Measurements from ENCODE around the gene RNU7-1. TPM values are rescaled to one million over a fixed set of nuclear protein-coding genes. Genes with fewer than 3 reads are reported as not detected.

RNU7-1 gene
- total RNA-seq, 1 experiment from 2014 or later = not detected

GRCh38 chr12:6967651-6968100 lies 24.1 kb downstream of the RNU7-1 start (continued):
- TF ChIP-seq MAX (CRISPR knock-in tag; IDR thresholded peaks at IDR 0.05) (no peak), ZNF263 (CRISPR knock-in tag; IDR thresholded peaks at IDR 0.05; ENCODE audit: low read depth) (no peak), TEAD4 (CRISPR knock-in tag; IDR thresholded peaks at IDR 0.05) (no peak), TP53 (CRISPR knock-in tag; IDR thresholded peaks at IDR 0.05) (no peak), ESRRA (CRISPR knock-in tag; IDR thresholded peaks at IDR 0.05; ENCODE audit: borderline replicate concordance) (no peak), ZNF396 (CRISPR knock-in tag; IDR thresholded peaks at IDR 0.05; ENCODE audit: borderline replicate concordance) (no peak)
- TF ChIP-seq, protein P1, sequence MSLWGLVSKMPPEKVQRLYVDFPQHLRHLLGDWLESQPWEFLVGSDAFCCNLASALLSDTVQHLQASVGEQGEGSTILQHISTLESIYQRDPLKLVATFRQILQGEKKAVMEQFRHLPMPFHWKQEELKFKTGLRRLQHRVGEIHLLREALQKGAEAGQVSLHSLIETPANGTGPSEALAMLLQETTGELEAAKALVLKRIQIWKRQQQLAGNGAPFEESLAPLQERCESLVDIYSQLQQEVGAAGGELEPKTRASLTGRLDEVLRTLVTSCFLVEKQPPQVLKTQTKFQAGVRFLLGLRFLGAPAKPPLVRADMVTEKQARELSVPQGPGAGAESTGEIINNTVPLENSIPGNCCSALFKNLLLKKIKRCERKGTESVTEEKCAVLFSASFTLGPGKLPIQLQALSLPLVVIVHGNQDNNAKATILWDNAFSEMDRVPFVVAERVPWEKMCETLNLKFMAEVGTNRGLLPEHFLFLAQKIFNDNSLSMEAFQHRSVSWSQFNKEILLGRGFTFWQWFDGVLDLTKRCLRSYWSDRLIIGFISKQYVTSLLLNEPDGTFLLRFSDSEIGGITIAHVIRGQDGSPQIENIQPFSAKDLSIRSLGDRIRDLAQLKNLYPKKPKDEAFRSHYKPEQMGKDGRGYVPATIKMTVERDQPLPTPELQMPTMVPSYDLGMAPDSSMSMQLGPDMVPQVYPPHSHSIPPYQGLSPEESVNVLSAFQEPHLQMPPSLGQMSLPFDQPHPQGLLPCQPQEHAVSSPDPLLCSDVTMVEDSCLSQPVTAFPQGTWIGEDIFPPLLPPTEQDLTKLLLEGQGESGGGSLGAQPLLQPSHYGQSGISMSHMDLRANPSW (CRISPR knock-in tag; conservative IDR thresholded peaks at IDR 0.05; ENCODE audit: low read depth) = no peak

- TF ChIP-seq FOXK1 (CRISPR knock-in tag; IDR thresholded peaks at IDR 0.05) (no peak), TCF7 (CRISPR knock-in tag; IDR thresholded peaks at IDR 0.05; ENCODE audit: low read depth) (no peak), MAX (CRISPR knock-in tag; IDR thresholded peaks at IDR 0.05) (no peak)
- TF ChIP-seq, protein P2, sequence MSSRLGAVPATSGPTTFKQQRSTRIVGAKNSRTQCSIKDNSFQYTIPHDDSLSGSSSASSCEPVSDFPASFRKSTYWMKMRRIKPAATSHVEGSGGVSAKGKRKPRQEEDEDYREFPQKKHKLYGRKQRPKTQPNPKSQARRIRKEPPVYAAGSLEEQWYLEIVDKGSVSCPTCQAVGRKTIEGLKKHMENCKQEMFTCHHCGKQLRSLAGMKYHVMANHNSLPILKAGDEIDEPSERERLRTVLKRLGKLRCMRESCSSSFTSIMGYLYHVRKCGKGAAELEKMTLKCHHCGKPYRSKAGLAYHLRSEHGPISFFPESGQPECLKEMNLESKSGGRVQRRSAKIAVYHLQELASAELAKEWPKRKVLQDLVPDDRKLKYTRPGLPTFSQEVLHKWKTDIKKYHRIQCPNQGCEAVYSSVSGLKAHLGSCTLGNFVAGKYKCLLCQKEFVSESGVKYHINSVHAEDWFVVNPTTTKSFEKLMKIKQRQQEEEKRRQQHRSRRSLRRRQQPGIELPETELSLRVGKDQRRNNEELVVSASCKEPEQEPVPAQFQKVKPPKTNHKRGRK (CRISPR knock-in tag; IDR thresholded peaks at IDR 0.05; ENCODE audit: borderline replicate concordance) = no peak
- CTCF ChIA-PET = interaction anchor here (0.6 kb wide), 1 partner anchor 176 kb away, joined by 3 read pairs; no protein-coding TSS in a partner anchor
- no peaks in the 10 kb centered on the region for H3K27me3 Mint-ChIP-seq (ENCODE audit: low read depth)
- peaks cover 45% of the 10 kb centered on the region for H3K4me1 Mint-ChIP-seq
- H3K9me3 Mint-ChIP-seq = no peaks in the 10 kb centered on the region
- no peak for DNase-seq (ENCODE audit: low spot score)
- H3K27ac Mint-ChIP-seq = peak overlapping the region; percentile 97; the same call in 1 of the 2 replicates
- peak overlapping the region; percentile 100 for H3K4me3 Mint-ChIP-seq
- no peak for ATAC-seq
- peaks cover 51% of the 10 kb centered on the region for H3K36me3 Mint-ChIP-seq
- POLR2A ChIA-PET = no interaction called here
Measured at GRCh38 chr12:6968426-6968825, 24.8 kb downstream of the RNU7-1 start.

- ATAC-seq = peak; percentile 14
- ChIA-PET CTCF (interaction anchor here (1.1 kb wide), 1 partner anchor 101 kb away, joined by 4 read pairs; no protein-coding TSS in a partner anchor), POLR2A (interaction anchor here (1.9 kb wide), 1 partner anchor 26 kb away, joined by 6 read pairs; the partner anchor contains the start of genes C12orf57 and RNU7-1)
- Mint-ChIP-seq H3K27me3 (ENCODE audit: low read depth) (no peaks in the 10 kb centered on the region), H3K9me3 (no peaks in the 10 kb centered on the region), H3K4me1 (peaks cover 32% of the 10 kb centered on the region), H3K4me3 (peak overlapping the region; percentile 100), H3K27ac (peak overlapping the region; percentile 94), H3K36me3 (peaks cover 65% of the 10 kb centered on the region)
- TF ChIP-seq TCF7 (CRISPR knock-in tag; IDR thresholded peaks at IDR 0.05; ENCODE audit: low read depth) (no peak), ZNF416 (CRISPR knock-in tag; IDR thresholded peaks at IDR 0.05) (0 out of 2 replicates have a peak, but pooled peaks have one; percentile 44), ELF4 (CRISPR knock-in tag; IDR thresholded peaks at IDR 0.05; ENCODE audit: low read depth) (0 out of 2 replicates have a peak, but pooled peaks have one; percentile 16), NR2C2 (CRISPR knock-in tag; IDR thresholded peaks at IDR 0.05) (peak; percentile 76; the same call in 1 of the 2 replicates)
- no peak for DNase-seq (ENCODE audit: low spot score)
Measured at GRCh38 chr12:6970096-6970527, 26.5 kb downstream of the RNU7-1 start.

- POLR2A ChIA-PET = interaction anchor here (1.2 kb wide), 1 partner anchor 44 kb away, joined by 3 read pairs; the partner anchor contains the start of gene LPCAT3
- no peak overlapping the region for H3K4me3 Mint-ChIP-seq
- no peak for TF ChIP-seq E2F5 (CRISPR knock-in tag; IDR thresholded peaks at IDR 0.05)
- no peak for TF ChIP-seq ETV6 (CRISPR knock-in tag; IDR thresholded peaks at IDR 0.05)
- no peak for TF ChIP-seq CBFB (CRISPR knock-in tag; IDR thresholded peaks at IDR 0.05; ENCODE audit: low read depth)
- TF ChIP-seq, protein P3, sequence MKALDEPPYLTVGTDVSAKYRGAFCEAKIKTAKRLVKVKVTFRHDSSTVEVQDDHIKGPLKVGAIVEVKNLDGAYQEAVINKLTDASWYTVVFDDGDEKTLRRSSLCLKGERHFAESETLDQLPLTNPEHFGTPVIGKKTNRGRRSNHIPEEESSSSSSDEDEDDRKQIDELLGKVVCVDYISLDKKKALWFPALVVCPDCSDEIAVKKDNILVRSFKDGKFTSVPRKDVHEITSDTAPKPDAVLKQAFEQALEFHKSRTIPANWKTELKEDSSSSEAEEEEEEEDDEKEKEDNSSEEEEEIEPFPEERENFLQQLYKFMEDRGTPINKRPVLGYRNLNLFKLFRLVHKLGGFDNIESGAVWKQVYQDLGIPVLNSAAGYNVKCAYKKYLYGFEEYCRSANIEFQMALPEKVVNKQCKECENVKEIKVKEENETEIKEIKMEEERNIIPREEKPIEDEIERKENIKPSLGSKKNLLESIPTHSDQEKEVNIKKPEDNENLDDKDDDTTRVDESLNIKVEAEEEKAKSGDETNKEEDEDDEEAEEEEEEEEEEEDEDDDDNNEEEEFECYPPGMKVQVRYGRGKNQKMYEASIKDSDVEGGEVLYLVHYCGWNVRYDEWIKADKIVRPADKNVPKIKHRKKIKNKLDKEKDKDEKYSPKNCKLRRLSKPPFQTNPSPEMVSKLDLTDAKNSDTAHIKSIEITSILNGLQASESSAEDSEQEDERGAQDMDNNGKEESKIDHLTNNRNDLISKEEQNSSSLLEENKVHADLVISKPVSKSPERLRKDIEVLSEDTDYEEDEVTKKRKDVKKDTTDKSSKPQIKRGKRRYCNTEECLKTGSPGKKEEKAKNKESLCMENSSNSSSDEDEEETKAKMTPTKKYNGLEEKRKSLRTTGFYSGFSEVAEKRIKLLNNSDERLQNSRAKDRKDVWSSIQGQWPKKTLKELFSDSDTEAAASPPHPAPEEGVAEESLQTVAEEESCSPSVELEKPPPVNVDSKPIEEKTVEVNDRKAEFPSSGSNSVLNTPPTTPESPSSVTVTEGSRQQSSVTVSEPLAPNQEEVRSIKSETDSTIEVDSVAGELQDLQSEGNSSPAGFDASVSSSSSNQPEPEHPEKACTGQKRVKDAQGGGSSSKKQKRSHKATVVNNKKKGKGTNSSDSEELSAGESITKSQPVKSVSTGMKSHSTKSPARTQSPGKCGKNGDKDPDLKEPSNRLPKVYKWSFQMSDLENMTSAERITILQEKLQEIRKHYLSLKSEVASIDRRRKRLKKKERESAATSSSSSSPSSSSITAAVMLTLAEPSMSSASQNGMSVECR (CRISPR knock-in tag; IDR thresholded peaks at IDR 0.05; ENCODE audit: borderline replicate concordance) = no peak
- no peak for TF ChIP-seq NFATC4 (CRISPR knock-in tag; IDR thresholded peaks at IDR 0.05)
- no peak for TF ChIP-seq IRF2 (CRISPR knock-in tag; IDR thresholded peaks at IDR 0.05; ENCODE audit: borderline replicate concordance, low read depth)
- TF ChIP-seq NR2C2 (CRISPR knock-in tag; IDR thresholded peaks at IDR 0.05) = no peak
Measured at GRCh38 chr12:6974180-6974579, 30.6 kb downstream of the RNU7-1 start.

More at GRCh38 chr12:6974180-6974579, 30.6 kb downstream of the RNU7-1 start:
- Mint-ChIP-seq H3K27me3 (ENCODE audit: low read depth) (no peaks in the 10 kb centered on the region), H3K27ac (no peak overlapping the region), H3K9me3 (no peaks in the 10 kb centered on the region), H3K4me1 (peaks cover 13% of the 10 kb centered on the region), H3K36me3 (peaks cover 60% of the 10 kb centered on the region)
- ATAC-seq = no peak
- CTCF ChIA-PET = interaction anchor here (0.8 to 1.8 kb wide), 3 partner anchors 9 to 102 kb away, joined by 3 to 5 read pairs (median 4); partner anchors contain the start of gene SPSB2
- DNase-seq (ENCODE audit: low spot score) = no peak

Data from WTC11 (cell line).